ENCODE results near the gene OSBPL3.
A peak's percentile ranks its signal among the peaks of the same experiment; 100 is the strongest.

The OSBPL3 gene

GRCh38 chr7:24778543-24779282, 201.3 kb downstream of the OSBPL3 start:
- TF ChIP-seq, protein P1, sequence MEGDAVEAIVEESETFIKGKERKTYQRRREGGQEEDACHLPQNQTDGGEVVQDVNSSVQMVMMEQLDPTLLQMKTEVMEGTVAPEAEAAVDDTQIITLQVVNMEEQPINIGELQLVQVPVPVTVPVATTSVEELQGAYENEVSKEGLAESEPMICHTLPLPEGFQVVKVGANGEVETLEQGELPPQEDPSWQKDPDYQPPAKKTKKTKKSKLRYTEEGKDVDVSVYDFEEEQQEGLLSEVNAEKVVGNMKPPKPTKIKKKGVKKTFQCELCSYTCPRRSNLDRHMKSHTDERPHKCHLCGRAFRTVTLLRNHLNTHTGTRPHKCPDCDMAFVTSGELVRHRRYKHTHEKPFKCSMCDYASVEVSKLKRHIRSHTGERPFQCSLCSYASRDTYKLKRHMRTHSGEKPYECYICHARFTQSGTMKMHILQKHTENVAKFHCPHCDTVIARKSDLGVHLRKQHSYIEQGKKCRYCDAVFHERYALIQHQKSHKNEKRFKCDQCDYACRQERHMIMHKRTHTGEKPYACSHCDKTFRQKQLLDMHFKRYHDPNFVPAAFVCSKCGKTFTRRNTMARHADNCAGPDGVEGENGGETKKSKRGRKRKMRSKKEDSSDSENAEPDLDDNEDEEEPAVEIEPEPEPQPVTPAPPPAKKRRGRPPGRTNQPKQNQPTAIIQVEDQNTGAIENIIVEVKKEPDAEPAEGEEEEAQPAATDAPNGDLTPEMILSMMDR (IDR thresholded peaks at IDR 0.05; ENCODE audit: low read length, missing control alignments), result no peak
- DNase-seq (ENCODE audit: low read depth), result peak; percentile 87

DNA sequence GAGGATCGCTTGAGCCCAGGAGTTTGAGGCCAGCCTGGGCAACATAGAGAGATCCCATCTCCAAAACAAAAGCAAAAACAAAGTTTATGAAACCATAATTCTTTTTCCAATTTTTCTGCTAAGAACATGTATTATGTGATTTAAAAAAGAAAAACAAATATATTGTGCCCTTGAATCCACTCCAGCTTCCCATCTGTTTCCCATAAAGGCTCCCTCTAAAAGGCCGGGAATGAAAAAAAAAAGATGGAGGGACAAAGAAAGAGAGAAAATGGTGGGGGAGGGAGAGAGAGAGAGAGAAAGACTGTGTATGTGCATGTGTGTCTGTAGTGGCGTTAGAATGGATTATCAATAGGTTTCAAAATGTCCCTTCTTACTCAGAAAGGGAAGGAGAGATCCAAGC, 202.2 kb downstream of the OSBPL3 start:
- TF ChIP-seq, protein P1 (IDR thresholded peaks at IDR 0.05; ENCODE audit: low read length, missing control alignments), result no peak
- DNase-seq (ENCODE audit: low read depth), result no peak
- no peak overlapping the region for H3K4me3 ChIP-seq (replicated peaks; ENCODE audit: low read depth, low read length)

More at GRCh38 chr7:24778543-24779282, 201.3 kb downstream of the OSBPL3 start:
- H3K4me3 ChIP-seq (replicated peaks; ENCODE audit: low read depth, low read length), result no peak overlapping the region

- H3K4me3 ChIP-seq (replicated peaks; ENCODE audit: low read depth, low read length), result no peak overlapping the region
- DNase-seq (ENCODE audit: low read depth), result no peak
- TF ChIP-seq, protein P1 (IDR thresholded peaks at IDR 0.05; ENCODE audit: low read length, missing control alignments), result no peak
These were observed 206.3 kb downstream of the OSBPL3 start for GRCh38 chr7:24773646-24774045.

GRCh38 chr7:24769851-24770250, 210.1 kb downstream of the OSBPL3 start:
- no peak for DNase-seq (ENCODE audit: low read depth)
- no peak overlapping the region for H3K4me3 ChIP-seq (replicated peaks; ENCODE audit: low read depth, low read length)
- TF ChIP-seq, protein P1 (IDR thresholded peaks at IDR 0.05; ENCODE audit: low read length, missing control alignments), result no peak

DNA sequence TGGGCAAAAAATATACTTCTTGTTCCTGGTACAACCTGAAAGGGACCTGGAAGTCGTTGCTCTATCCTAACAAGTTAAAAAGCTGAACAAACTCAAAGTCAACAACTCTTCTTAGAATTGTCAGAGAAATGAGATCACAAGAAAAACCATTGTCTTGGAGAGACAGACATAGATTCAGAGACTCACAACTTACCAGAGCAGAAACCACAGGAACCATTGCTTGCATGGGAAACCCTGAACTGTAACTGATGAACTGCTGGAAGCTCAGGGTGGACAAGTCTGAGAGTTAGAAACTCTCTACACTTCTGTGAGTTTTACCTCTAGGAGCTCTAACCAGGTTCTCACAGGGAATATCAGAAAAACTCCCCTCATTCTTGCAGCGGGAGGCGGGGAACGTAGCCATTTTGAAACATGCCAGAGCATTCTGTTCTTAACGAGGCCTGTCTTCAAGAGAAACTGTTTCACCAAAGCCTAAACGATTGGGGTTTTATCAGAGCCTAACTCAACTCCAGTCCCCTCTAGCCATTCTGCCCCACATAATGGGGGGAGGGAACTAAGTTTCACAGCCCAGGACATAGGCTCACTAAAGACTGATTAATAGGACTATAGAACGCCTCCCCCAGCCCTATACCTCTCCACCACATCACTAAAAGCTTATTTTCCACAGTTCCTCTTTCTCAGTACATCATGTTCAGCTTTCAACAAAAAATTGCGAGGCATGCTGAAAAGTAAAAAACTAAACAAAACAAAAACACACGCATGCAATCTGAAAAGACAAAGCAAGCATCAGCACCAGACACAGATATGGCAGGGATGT, 210.8 kb downstream of the OSBPL3 start:
- H3K4me3 ChIP-seq (replicated peaks; ENCODE audit: low read depth, low read length), result no peak overlapping the region
- TF ChIP-seq, protein P1 (IDR thresholded peaks at IDR 0.05; ENCODE audit: low read length, missing control alignments), result no peak
- no peak for DNase-seq (ENCODE audit: low read depth)

DNA sequence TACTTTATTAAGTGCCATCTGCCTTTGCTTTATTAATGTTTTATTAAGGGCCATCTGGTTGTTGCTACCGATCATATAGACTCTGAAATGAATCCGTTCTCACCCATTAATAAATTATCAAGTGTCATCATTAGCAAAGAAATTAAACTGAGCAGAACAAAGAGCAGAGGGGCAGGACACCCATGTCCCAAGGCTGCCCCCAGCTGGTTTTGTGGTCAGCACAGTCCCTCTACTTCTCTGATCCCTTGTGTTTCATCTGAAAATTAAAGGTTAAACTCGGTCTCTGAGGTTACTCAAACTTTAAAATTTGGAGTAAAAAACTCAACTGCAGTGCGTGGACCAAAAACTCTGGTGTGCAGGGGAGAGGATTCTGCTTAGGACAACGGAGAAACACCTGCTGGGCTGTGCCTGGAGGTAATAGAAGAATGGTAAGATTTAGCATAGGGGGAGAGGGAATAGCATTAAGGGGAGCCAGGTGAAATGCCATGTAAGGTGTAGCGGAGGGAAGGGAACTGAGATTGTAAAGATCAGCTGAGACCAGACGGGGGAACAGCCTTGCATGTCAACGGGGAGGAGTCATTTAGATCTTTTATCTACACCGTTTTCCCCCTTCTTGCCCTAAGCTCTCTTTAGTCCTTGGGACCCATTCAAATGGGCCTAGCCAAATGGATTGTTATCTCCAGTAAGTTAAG, 212.0 kb downstream of the OSBPL3 start:
- H3K4me3 ChIP-seq (replicated peaks; ENCODE audit: low read depth, low read length), result no peak overlapping the region
- TF ChIP-seq, protein P1 (IDR thresholded peaks at IDR 0.05; ENCODE audit: low read length, missing control alignments), result peak; percentile 11

More for the DNA sequence above, 212.0 kb downstream of the OSBPL3 start:
- no peak for DNase-seq (ENCODE audit: low read depth)

Measured in fibroblast of pulmonary artery (primary cell).